A549 treated with AZD2906 at 1 μM for 4 hours (cell line): ENCODE measurements around the gene OR3A1. TPM values are rescaled to one million over a fixed set of nuclear protein-coding genes. Genes with fewer than 3 reads are reported as not detected.

Source experiments
- total RNA-seq: library from RNA; stranded (reverse); fragments of 200-300 nt; extraction: Qiagen RNA extraction; gene quantifications from 5 replicates; pipeline ENCODE4 v1.2.3, GENCODE V29; 2022

The OR3A1 gene
- not detected in 5 replicates for total RNA-seq

GRCh38 chr17:3298260-3298659 is at the start of gene OR3A1:
OR3A1 (minus strand) TSS chr17:3298360; CDS start chr17:3292582, 5,778 bp downstream.

Other genes starting within 250 kb of the OR3A1 start
- not detected in 5 replicates for gene OR1D5, start 234.8 kb downstream of the OR3A1 start, total RNA-seq
- not detected in 5 replicates for gene OR1D2, start 193.9 kb downstream of the OR3A1 start, total RNA-seq
- not detected in 5 replicates for gene OR1G1, start 170.8 kb downstream of the OR3A1 start, total RNA-seq
- gene OR1A2, start 100.8 kb downstream of the OR3A1 start, total RNA-seq = not detected in 5 replicates
- gene OR1A1, start 90.7 kb downstream of the OR3A1 start, total RNA-seq = not detected in 5 replicates
- gene OR3A2, start 87.9 kb upstream of the OR3A1 start, total RNA-seq = not detected in 5 replicates
- gene OR1E1, start 100.0 kb upstream of the OR3A1 start, total RNA-seq = not detected in 5 replicates
- not detected in 5 replicates for gene OR3A3, start 113.0 kb upstream of the OR3A1 start, total RNA-seq
- gene OR1E2, start 135.5 kb upstream of the OR3A1 start, total RNA-seq = not detected in 5 replicates
- gene SPATA22, start 173.5 kb upstream of the OR3A1 start, total RNA-seq = not detected in 5 replicates
- gene ASPA, start 177.6 kb upstream of the OR3A1 start, total RNA-seq = not detected in 5 replicates